ENCODE results near the gene OR51I1.

The OR51I1 gene

DNA sequence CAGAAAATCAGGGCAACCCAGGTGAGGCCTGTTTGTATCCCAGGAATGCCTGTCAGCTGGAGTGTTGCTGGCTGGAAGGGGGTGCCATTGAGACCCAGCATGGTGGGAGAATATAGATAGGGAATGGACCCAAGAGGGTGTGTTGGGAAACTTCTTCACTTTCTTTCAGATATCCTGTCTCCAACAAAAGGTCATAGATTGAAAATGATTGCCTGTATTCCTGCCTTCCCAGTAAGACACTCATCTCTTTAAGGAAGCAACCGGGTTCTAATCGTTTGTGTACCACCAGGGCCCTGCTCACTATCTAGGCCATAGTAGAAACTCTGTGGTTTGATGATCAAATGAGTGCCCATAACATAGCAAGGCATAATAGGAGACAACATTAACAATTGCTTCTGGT, at the start of gene OR51I1:
OR51I1 (minus strand) TSS at position 101 of the 400 bp plus-strand sequence; CDS start at position 101, 0 bp downstream.
- DNase-seq, result no peak

DNA sequence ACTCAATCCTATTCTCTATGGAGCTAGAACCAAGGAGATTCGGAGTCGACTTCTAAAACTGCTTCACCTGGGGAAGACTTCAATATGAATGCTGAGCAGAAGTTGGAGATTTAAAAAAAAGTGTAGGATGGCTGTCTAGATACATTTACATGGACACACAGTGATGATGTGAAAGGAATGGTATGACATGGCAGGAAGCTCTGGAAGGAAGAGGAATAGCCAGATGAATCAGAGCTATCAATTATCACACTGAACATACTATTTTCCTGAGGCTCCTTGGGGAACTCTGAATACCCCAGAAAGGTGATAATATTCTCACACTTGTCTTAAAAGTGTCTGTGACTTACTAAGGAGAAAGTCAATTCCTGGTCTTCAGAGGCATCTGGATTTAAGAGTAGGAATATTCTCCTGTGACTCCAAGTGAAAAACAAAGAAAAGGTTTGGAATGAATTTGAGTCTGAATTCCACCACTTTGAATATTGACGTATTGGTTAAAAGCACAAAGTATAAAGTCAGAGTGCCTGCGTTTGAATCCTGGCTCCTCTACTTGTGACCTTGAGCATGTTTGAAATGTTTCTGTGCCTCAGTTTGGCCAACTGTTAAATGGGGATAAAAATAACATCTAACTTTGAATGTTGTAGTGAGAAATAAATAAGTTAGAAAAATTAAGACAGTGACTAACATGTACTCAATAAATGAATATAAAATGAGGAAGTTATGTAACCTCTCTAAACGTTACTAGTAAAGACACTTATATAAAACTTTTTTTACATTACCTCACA, 48.5 kb upstream of the OR51I1 start:
- no peak for DNase-seq

- DNase-seq, result no peak
Measured at GRCh38 chr11:5488798-5489399, 47.6 kb upstream of the OR51I1 start.

DNA sequence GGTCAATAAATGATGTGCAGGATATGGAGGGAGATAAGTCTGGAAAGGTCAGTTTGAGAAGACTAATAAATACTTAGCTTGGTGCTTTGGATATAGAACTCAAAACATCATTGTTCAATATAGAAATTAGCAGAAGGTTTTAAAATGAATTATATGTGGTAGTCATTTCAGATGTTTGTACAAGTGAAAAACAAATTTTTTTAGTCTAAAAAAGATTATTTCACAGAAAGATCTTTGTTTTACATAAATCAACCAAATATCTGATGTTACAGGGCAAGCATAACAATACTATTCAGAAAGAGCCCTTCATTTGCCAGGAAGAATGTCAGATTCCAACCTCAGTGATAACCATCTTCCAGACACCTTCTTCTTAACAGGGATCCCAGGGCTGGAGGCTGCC, 47.1 kb upstream of the OR51I1 start, which contains the start of gene OR52D1:
OR52D1 (plus strand) TSS at position 301 of the 400 bp plus-strand sequence; CDS start at position 323, 22 bp downstream.
- DNase-seq, result no peak

- DNase-seq, result no peak
Measured at GRCh38 chr11:5486421-5486820, 45.1 kb upstream of the OR51I1 start.

GRCh38 chr11:5486003-5486402, 44.7 kb upstream of the OR51I1 start:
- no peak for DNase-seq

- peak; percentile 8 for DNase-seq
Measured at GRCh38 chr11:5476186-5476819, 35.0 kb upstream of the OR51I1 start.

DNA sequence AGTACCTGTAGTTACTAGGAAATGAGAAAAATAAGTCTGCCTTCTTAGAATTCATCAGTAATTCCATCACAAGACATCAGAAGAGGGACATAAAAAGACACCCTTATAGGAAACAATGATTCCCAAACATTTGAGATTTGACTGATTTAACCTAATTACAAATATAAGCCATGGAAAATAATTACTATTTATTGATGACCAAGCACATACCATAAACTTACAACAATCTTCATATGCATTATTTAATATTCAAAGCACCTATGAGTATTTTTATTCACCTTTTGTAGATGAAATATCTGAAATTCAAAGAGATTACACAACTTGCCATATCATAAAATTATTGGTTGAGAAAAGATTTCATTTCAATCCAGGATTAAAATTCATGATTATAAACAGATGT, 32.6 kb upstream of the OR51I1 start:
- no peak for DNase-seq

DNA sequence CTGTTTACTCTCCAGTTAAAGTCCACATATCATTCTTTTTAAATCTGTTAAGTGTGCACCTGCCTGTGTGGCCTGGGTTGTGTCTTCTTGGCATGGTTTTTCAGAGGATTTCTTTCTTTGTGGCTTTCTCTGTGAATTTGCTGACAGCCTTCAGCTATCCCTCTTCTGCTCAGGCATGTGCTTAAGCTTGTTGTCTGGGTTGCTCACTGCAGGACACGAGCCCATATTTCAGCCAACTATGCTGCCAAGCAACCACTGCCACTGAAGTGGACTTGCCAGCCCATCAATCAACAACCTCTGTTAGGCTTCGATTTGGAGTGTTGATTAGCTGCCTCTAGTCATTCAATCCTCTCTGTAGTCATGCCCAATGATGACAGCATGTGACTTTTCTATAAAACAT, 26.2 kb upstream of the OR51I1 start:
- DNase-seq, result no peak

- DNase-seq, result no peak
Measured at GRCh38 chr11:5460983-5461621, 19.8 kb upstream of the OR51I1 start.

DNA sequence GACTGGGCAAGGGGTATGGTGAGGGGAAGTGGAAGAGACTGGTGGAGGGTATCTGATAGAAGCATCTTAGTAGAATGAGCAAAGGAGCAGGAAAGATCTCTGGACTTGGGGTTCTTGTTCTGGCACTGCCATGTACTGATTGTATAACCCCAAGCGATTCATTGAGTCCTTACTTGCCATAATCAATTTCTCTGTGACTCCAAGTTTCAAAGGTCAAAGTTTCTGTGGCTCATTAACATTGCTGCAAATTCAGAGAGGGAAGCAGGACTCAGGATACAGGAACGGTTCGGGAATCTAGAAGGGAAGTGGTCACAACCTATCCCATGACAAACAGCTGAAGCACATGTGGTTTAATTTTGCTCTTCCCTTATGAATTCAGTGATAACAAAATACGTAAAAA, 8.1 kb upstream of the OR51I1 start:
- no peak for DNase-seq

DNA sequence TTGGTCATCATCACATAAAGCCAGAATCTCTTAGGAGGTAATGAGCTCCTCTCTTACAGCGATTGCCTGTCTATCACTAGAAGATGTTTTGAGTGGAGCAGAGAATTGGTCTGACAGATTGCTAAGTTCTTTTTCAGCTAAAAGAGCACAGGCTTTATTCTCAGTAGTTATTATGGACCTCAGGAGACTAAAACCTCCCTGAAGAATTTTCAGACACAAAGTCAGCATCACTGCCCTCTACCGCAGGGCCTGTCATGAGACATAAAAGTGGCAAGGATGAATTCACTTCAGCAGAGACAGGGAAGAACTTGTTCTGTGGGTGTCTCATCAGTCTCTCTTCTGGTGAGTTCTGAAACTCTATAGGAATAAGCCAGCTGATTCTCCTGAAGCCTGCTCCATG, 7.7 kb upstream of the OR51I1 start, which contains the start of gene OR51I2:
OR51I2 (plus strand) TSS at position 301 of the 400 bp plus-strand sequence. CDS start 4,166 bp downstream, outside the sequence.
- DNase-seq, result no peak

DNA sequence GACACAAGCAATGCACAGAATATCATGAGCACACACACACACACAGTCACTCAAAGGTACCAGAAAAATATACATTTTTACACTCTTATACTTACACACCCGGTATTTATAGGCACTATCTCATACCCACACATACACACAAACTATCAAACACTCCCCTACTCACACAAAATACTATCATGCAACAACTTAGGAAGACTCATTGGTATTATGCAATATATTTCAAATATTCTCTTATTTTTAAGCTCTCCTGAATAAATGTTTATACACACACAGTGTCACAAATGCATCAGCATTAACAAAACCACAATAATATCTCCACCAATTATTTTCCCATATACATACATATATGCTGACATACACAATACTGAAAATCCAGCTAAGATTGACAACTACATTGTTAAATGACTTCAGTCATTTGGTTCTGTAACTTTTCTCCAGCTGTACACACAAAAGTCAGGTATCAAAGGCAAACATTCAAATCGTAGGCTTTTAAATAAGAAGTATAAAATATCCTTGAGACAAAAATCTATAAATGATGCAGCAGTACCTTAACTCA, 2.6 kb upstream of the OR51I1 start:
- no peak for DNase-seq

GRCh38 chr11:5423131-5423530, 18.2 kb downstream of the OR51I1 start:
- no peak for DNase-seq

DNA sequence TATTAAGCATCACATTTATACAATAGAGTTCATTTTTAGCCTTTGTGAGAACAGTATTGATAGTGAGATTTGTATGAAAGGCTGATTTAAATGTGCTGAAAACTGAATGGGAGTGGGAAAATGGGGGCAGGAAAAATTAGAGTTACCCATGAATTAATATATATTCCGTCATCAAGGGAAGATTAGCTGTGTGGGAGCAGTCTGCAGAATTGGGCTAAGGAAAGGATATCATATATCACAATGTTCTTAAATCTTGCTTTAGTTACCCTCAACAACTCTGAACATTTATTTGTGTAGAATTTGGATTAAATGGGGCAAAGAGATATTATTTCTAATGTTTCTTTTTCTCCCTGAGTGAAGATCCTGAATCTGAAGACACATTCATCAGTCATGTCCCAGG, 19.5 kb downstream of the OR51I1 start, which contains the start of gene OR51Q1:
OR51Q1 (plus strand) TSS at position 301 of the 400 bp plus-strand sequence; CDS start at position 391, 90 bp downstream.
- no peak for DNase-seq

DNA sequence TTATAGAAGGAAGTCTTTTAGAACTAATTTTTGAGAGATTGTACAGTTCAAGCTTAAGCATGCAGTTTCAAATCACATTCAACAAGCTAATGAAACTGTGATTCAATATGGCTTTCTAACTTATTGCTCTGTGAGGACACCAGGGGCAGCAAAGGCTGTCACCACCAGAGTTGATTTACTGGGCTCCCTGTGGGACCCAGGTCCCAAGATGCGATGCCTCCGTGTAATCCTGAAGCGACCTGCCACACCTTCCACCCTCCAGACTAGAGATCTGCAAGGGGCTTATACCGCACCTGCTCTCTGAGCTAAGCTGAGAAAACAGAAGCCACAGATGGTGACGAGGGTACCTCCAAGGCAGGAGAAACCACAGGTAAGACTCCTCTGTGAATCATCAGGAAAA, 20.3 kb downstream of the OR51I1 start:
- no peak for DNase-seq

DNA sequence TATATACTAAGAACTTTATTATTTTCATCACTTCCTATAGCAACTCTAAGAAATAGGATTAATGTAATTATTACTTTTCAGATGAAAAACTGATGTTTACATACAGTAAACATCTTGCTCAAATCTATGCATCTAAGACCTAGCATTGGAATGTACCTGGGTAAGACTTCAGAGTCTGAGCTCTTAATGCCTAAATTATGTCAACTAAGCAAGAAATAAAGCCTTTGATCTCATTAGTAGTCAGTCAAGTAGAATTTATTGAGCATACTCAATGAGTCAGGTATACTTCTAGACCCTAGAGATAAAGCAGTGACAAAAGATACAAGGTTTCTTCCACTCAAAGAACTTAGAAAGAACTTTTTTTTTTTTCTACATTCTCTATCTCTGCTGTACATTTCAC, 36.1 kb downstream of the OR51I1 start:
- no peak for DNase-seq

DNA sequence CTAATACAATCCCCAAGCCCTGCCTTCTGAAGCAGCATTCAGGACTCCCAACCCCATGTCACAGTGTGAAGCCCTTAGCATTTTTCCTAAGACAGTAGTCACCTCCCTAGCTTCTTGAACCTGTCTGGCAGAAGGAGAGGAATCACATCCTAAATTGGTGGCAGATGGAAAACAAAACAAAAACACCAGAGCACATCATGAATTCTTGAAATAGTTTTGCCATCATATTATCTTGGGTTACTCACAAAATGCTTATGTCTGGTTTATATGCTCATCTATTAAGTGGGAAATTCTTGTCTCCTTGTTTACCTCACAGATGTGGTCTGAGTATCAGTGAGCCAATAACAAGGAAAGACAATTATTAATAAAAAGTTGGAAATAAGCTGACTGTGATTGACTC, 42.4 kb downstream of the OR51I1 start:
- no peak for DNase-seq

DNA sequence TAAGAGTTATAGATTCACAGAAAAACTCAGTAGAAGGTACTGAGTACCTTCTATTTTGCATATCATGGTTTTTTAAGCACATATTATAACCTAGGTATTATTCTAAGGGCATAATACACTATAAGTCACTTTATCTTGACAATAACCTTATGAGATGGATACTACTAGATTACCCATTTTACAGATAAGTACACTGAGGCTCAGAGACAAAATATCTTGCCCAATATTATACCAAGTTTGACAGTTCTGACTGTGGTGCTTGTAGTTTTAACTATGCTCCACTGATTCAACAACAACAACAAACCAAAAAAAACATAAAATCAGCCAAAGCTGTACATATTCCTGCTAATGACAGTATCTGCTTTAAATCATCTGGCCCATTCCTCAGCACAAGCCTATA, 47.2 kb downstream of the OR51I1 start:
- DNase-seq, result no peak
